ENCODE results near the gene TOX2. TPM values are rescaled to one million over a fixed set of nuclear protein-coding genes. Genes with fewer than 3 reads are reported as not detected.

The TOX2 gene
- total and polyA plus RNA-seq, 4 donors: 1.2 to 15.4 (median 9.0) TPM

DNA sequence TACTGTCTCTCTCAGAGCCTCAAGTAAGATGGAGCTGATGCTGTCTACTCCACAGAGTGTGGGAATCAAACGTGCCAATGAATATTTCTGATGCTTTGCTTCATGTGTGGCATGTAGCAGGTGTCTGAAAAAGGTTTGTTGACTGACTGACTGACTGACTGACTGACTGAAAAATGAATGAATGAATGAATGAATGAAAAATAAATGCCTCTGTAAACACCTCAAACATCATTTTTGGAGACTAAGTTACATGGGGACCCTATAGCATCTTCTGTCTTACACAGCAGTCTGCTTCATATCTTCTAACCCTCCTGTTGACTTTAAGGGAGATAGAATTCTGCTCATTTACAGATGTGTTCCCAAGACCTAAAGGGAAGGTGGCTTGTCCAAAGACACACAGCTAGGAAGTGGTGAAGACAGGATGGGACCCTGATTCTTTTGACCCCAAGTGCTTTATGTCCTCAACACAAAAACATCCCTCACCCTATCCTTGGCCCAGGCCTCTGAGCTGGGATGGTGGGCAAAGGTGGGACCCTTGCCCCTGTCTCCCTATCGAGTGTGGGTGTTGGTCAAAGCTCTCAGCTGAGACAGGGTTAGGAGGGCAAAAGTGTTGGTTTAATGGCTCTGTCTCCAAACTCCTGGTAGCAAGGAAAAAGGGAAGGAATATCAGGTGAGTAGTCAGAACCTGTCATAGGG, 104.4 kb downstream of the TOX2 start:
- no peak overlapping the region for H3K4me3 ChIP-seq (ENCODE audit: low read depth, low read length)
- peaks cover 11% of the 10 kb centered on the region for H3K27me3 ChIP-seq (ENCODE audit: control insufficient read depth, insufficient read depth, low read length)
- no peak for DNase-seq (ENCODE audit: low read depth in 4 of 6, low spot score in 6 of 6)
- no peaks in the 10 kb centered on the region for H3K9me3 ChIP-seq (ENCODE audit: control insufficient read depth, insufficient read depth, low read length)
- no peak overlapping the region for H3K27ac ChIP-seq (ENCODE audit: low read depth, low read length)
- WGBS (ENCODE audit: insufficient coverage): 37% methylated on average over 2 of the region's 2 CpGs
- H3K4me1 ChIP-seq (ENCODE audit: control insufficient read depth, insufficient read depth, low read length): peaks cover 41% of the 10 kb centered on the region
- no peaks in the 10 kb centered on the region for H3K36me3 ChIP-seq (ENCODE audit: control insufficient read depth, insufficient read depth, low read length)

- Histone ChIP-seq H3K4me1 (ENCODE audit: control insufficient read depth, insufficient read depth, low read length) (peaks cover 37% of the 10 kb centered on the region), H3K27ac (ENCODE audit: low read depth, low read length) (no peak overlapping the region), H3K27me3 (ENCODE audit: control insufficient read depth, insufficient read depth, low read length) (peaks cover 10% of the 10 kb centered on the region), H3K9me3 (ENCODE audit: control insufficient read depth, insufficient read depth, low read length) (no peaks in the 10 kb centered on the region), H3K36me3 (ENCODE audit: control insufficient read depth, insufficient read depth, low read length) (no peaks in the 10 kb centered on the region), H3K4me3 (ENCODE audit: low read depth, low read length) (no peak overlapping the region)
- DNase-seq (ENCODE audit: low read depth in 4 of 6, low spot score in 6 of 6): no peak
- 40% methylated on average over 7 of the region's 13 CpGs for WGBS (ENCODE audit: insufficient coverage)
These were observed 105.1 kb downstream of the TOX2 start for GRCh38 chr20:44019638-44020335.

DNA sequence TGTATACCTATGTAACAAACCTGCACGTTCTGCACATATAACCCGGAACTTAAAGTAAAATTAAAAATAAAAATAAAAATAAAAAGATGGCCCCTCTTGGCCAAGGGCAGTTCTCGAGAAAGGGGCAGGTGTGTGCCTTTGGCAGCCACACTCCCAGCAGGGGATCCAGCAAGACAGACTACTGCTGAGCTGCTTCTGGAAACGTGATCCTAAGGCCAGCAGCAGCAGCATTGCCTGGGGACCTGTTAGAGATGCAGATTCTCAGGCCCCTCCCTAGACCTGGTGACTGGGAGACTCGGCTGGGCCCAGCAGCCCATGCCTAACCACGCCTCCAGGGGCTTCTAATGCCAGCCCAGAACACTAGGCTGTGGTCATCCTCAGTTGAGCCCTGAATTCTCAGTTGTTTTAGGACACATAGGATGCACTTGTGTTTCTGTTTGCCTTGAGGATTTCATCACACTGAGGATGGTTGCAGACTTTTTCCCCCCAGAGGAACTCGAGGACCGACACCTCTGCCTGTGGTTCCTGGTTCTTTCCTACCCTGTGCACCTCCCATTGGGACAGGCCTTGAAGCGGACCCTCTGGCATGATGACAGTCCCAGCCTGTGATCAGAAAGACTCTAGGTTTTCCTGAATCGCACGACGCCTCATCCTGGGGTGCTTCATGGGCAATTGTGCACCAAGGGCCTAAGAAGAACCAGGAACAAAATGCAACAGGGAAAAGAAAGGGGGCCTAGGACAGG, 105.9 kb downstream of the TOX2 start:
- Histone ChIP-seq H3K36me3 (ENCODE audit: control insufficient read depth, insufficient read depth, low read length) (no peaks in the 10 kb centered on the region), H3K4me3 (ENCODE audit: low read depth, low read length) (no peak overlapping the region), H3K4me1 (ENCODE audit: control insufficient read depth, insufficient read depth, low read length) (peaks cover 34% of the 10 kb centered on the region), H3K27ac (ENCODE audit: low read depth, low read length) (no peak overlapping the region), H3K9me3 (ENCODE audit: control insufficient read depth, insufficient read depth, low read length) (no peaks in the 10 kb centered on the region), H3K27me3 (ENCODE audit: control insufficient read depth, insufficient read depth, low read length) (peaks cover 10% of the 10 kb centered on the region)
- WGBS (ENCODE audit: insufficient coverage): 77% methylated on average over 10 of the region's 12 CpGs
- no peak for DNase-seq (ENCODE audit: low read depth in 4 of 6, low spot score in 6 of 6)

DNA sequence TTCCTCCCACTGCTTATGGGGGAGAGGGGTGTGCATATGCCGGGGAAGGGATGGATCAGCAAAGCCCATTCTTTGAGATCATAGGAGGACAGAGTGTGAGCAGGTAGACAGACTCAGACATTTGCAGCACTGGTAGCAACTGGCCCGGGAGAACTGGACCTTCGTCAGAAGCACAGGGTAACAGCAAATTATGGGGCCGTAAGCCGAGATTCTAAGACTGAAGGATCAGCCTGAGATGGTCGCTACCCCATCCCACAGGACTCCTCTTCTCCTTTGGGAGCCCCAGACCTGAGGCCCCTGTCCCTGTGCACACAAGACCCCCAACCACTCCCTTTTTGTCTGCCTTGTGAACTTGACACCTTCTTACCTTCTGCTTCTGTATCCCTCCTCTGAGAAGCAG, 106.5 kb downstream of the TOX2 start:
- H3K27me3 ChIP-seq (ENCODE audit: control insufficient read depth, insufficient read depth, low read length): peaks cover 6% of the 10 kb centered on the region
- H3K9me3 ChIP-seq (ENCODE audit: control insufficient read depth, insufficient read depth, low read length): no peaks in the 10 kb centered on the region
- no peak overlapping the region for H3K27ac ChIP-seq (ENCODE audit: low read depth, low read length)
- H3K4me1 ChIP-seq (ENCODE audit: control insufficient read depth, insufficient read depth, low read length): peaks cover 34% of the 10 kb centered on the region
- DNase-seq (ENCODE audit: low read depth in 4 of 6, low spot score in 6 of 6): no peak
- H3K4me3 ChIP-seq (ENCODE audit: low read depth, low read length): no peak overlapping the region
- 93% methylated on average over 6 of the region's 6 CpGs for WGBS (ENCODE audit: insufficient coverage)
- no peaks in the 10 kb centered on the region for H3K36me3 ChIP-seq (ENCODE audit: control insufficient read depth, insufficient read depth, low read length)

DNA sequence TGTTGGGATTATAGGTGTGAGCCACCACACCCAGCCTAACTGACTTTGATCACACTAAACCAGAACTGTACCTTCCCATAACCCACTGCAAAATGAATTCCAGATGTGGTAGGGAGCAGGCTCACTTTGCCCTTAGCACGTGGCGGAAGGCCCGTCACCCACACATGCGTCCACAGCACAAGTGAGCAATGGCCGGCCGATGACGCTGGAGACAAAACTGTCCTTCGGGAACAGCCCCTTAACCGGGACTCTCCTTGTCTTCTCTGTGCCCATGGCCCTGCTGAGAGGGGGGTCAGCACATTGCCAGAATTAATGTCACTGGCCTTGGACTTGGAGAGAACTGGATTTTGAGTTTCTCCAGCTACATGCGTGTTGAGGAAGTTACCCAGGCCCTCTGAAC, 107.2 kb downstream of the TOX2 start:
- H3K27ac ChIP-seq (ENCODE audit: low read depth, low read length): no peak overlapping the region
- H3K36me3 ChIP-seq (ENCODE audit: control insufficient read depth, insufficient read depth, low read length): no peaks in the 10 kb centered on the region
- no peak for DNase-seq (ENCODE audit: low read depth in 4 of 6, low spot score in 6 of 6)
- no peaks in the 10 kb centered on the region for H3K9me3 ChIP-seq (ENCODE audit: control insufficient read depth, insufficient read depth, low read length)
- peaks cover 39% of the 10 kb centered on the region for H3K4me1 ChIP-seq (ENCODE audit: control insufficient read depth, insufficient read depth, low read length)
- peaks cover 3% of the 10 kb centered on the region for H3K27me3 ChIP-seq (ENCODE audit: control insufficient read depth, insufficient read depth, low read length)
- 74% methylated on average over 9 of the region's 10 CpGs for whole genome bisulfite sequencing (ENCODE audit: insufficient coverage)
- no peak overlapping the region for H3K4me3 ChIP-seq (ENCODE audit: low read depth, low read length)

- no peak overlapping the region for H3K27ac ChIP-seq (ENCODE audit: low read depth, low read length)
- peaks cover 41% of the 10 kb centered on the region for H3K4me1 ChIP-seq (ENCODE audit: control insufficient read depth, insufficient read depth, low read length)
- no peaks in the 10 kb centered on the region for H3K9me3 ChIP-seq (ENCODE audit: control insufficient read depth, insufficient read depth, low read length)
- DNase-seq (ENCODE audit: low read depth in 4 of 6, low spot score in 6 of 6): no peak
- no peaks in the 10 kb centered on the region for H3K36me3 ChIP-seq (ENCODE audit: control insufficient read depth, insufficient read depth, low read length)
- H3K4me3 ChIP-seq (ENCODE audit: low read depth, low read length): no peak overlapping the region
- 100% methylated on average over 2 of the region's 2 CpGs for WGBS (ENCODE audit: insufficient coverage)
- peaks cover 3% of the 10 kb centered on the region for H3K27me3 ChIP-seq (ENCODE audit: control insufficient read depth, insufficient read depth, low read length)
These were observed 107.8 kb downstream of the TOX2 start for GRCh38 chr20:44022464-44022863.

- Histone ChIP-seq H3K9me3 (ENCODE audit: control insufficient read depth, insufficient read depth, low read length) (no peaks in the 10 kb centered on the region), H3K27me3 (ENCODE audit: control insufficient read depth, insufficient read depth, low read length) (peaks cover 3% of the 10 kb centered on the region), H3K4me3 (ENCODE audit: low read depth, low read length) (no peak overlapping the region), H3K27ac (ENCODE audit: low read depth, low read length) (no peak overlapping the region), H3K36me3 (ENCODE audit: control insufficient read depth, insufficient read depth, low read length) (no peaks in the 10 kb centered on the region), H3K4me1 (ENCODE audit: control insufficient read depth, insufficient read depth, low read length) (peaks cover 33% of the 10 kb centered on the region)
- WGBS (ENCODE audit: insufficient coverage): 93% methylated on average over 6 of the region's 10 CpGs
- no peak for DNase-seq (ENCODE audit: low read depth in 4 of 6, low spot score in 6 of 6)
These were observed 109.1 kb downstream of the TOX2 start for GRCh38 chr20:44023515-44024371.

- Histone ChIP-seq H3K9me3 (ENCODE audit: control insufficient read depth, insufficient read depth, low read length) (no peaks in the 10 kb centered on the region), H3K4me1 (ENCODE audit: control insufficient read depth, insufficient read depth, low read length) (peaks cover 25% of the 10 kb centered on the region), H3K27me3 (ENCODE audit: control insufficient read depth, insufficient read depth, low read length) (peaks cover 3% of the 10 kb centered on the region), H3K4me3 (ENCODE audit: low read depth, low read length) (no peak overlapping the region), H3K36me3 (ENCODE audit: control insufficient read depth, insufficient read depth, low read length) (no peaks in the 10 kb centered on the region), H3K27ac (ENCODE audit: low read depth, low read length) (no peak overlapping the region)
- 81% methylated on average over 5 of the region's 7 CpGs for WGBS (ENCODE audit: insufficient coverage)
- DNase-seq (ENCODE audit: low read depth in 4 of 6, low spot score in 6 of 6): no peak
These were observed 110.3 kb downstream of the TOX2 start for GRCh38 chr20:44024820-44025580.

- 94% methylated on average over 3 of the region's 6 CpGs for WGBS (ENCODE audit: insufficient coverage)
- H3K27ac ChIP-seq (ENCODE audit: low read depth, low read length): no peak overlapping the region
- H3K27me3 ChIP-seq (ENCODE audit: control insufficient read depth, insufficient read depth, low read length): peaks cover 3% of the 10 kb centered on the region
- H3K36me3 ChIP-seq (ENCODE audit: control insufficient read depth, insufficient read depth, low read length): no peaks in the 10 kb centered on the region
- H3K4me3 ChIP-seq (ENCODE audit: low read depth, low read length): no peak overlapping the region
- DNase-seq (ENCODE audit: low read depth in 4 of 6, low spot score in 6 of 6): no peak
- peaks cover 20% of the 10 kb centered on the region for H3K4me1 ChIP-seq (ENCODE audit: control insufficient read depth, insufficient read depth, low read length)
- no peaks in the 10 kb centered on the region for H3K9me3 ChIP-seq (ENCODE audit: control insufficient read depth, insufficient read depth, low read length)
These were observed 111.1 kb downstream of the TOX2 start for GRCh38 chr20:44025756-44026155.
